ENCODE results near the gene SHB. TPM values are rescaled to one million over a fixed set of nuclear protein-coding genes. Genes with fewer than 3 reads are reported as not detected.

Gene SHB
- total RNA-seq, 1 experiment from 2014 or later: 12.2 TPM

DNA sequence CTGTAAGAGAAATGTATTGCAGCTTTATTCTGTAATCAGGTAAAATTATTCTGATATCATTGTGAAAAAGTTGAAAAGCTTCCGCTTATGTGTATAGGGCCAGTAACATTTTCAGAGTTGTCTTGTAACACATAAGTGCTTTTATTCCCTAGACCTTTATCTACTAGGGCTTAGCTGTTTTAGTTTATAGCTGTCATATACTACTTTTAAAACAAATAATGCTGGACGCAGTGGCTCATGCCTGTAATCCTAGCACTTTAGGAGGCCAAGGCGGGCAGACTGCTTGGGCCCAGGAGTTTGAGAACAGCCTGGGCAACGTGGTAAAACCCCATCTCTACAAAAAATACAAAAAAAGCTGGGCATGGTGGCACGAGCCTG is 198.2 kb downstream of the SHB start:
- Mint-ChIP-seq H3K36me3 (peaks cover 5% of the 10 kb centered on the region), H3K4me3 (no peak overlapping the region), H3K27ac (no peak overlapping the region), H3K4me1 (no peaks in the 10 kb centered on the region), H3K9me3 (peaks cover 6% of the 10 kb centered on the region), H3K27me3 (ENCODE audit: low read depth) (no peaks in the 10 kb centered on the region)
- ChIA-PET POLR2A (interaction anchor here (0.6 kb wide), 2 partner anchors 86 to 767 kb away, joined by 4 read pairs; no protein-coding TSS in a partner anchor), CTCF (interaction anchor here (0.8 kb wide), 1 partner anchor 522 kb away, joined by 3 read pairs; the partner anchor contains the start of gene ALDH1B1)
- TF ChIP-seq, protein P1, sequence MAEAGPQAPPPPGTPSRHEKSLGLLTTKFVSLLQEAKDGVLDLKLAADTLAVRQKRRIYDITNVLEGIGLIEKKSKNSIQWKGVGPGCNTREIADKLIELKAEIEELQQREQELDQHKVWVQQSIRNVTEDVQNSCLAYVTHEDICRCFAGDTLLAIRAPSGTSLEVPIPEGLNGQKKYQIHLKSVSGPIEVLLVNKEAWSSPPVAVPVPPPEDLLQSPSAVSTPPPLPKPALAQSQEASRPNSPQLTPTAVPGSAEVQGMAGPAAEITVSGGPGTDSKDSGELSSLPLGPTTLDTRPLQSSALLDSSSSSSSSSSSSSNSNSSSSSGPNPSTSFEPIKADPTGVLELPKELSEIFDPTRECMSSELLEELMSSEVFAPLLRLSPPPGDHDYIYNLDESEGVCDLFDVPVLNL (CRISPR knock-in tag; IDR thresholded peaks at IDR 0.05; ENCODE audit: borderline replicate concordance, low read depth): no peak
- TF ChIP-seq ZNF416 (CRISPR knock-in tag; IDR thresholded peaks at IDR 0.05) (no peak), ZNF121 (CRISPR knock-in tag; IDR thresholded peaks at IDR 0.05) (no peak), FOXK1 (CRISPR knock-in tag; IDR thresholded peaks at IDR 0.05) (no peak), TEAD1 (CRISPR knock-in tag; IDR thresholded peaks at IDR 0.05) (no peak), CREB1 (CRISPR knock-in tag; IDR thresholded peaks at IDR 0.05) (no peak), MYBL2 (CRISPR knock-in tag; IDR thresholded peaks at IDR 0.05) (no peak), ZNF317 (CRISPR knock-in tag; IDR thresholded peaks at IDR 0.05; ENCODE audit: borderline replicate concordance, low read depth) (no peak), SOX15 (CRISPR knock-in tag; IDR thresholded peaks at IDR 0.05) (no peak)
- TF ChIP-seq, protein P2, sequence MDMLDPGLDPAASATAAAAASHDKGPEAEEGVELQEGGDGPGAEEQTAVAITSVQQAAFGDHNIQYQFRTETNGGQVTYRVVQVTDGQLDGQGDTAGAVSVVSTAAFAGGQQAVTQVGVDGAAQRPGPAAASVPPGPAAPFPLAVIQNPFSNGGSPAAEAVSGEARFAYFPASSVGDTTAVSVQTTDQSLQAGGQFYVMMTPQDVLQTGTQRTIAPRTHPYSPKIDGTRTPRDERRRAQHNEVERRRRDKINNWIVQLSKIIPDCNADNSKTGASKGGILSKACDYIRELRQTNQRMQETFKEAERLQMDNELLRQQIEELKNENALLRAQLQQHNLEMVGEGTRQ (CRISPR knock-in tag; IDR thresholded peaks at IDR 0.05): no peak
- TF ChIP-seq, protein P3, sequence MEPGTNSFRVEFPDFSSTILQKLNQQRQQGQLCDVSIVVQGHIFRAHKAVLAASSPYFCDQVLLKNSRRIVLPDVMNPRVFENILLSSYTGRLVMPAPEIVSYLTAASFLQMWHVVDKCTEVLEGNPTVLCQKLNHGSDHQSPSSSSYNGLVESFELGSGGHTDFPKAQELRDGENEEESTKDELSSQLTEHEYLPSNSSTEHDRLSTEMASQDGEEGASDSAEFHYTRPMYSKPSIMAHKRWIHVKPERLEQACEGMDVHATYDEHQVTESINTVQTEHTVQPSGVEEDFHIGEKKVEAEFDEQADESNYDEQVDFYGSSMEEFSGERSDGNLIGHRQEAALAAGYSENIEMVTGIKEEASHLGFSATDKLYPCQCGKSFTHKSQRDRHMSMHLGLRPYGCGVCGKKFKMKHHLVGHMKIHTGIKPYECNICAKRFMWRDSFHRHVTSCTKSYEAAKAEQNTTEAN (CRISPR knock-in tag; IDR thresholded peaks at IDR 0.05): no peak
- ATAC-seq (no peak), DNase-seq (ENCODE audit: low spot score) (no peak)

DNA sequence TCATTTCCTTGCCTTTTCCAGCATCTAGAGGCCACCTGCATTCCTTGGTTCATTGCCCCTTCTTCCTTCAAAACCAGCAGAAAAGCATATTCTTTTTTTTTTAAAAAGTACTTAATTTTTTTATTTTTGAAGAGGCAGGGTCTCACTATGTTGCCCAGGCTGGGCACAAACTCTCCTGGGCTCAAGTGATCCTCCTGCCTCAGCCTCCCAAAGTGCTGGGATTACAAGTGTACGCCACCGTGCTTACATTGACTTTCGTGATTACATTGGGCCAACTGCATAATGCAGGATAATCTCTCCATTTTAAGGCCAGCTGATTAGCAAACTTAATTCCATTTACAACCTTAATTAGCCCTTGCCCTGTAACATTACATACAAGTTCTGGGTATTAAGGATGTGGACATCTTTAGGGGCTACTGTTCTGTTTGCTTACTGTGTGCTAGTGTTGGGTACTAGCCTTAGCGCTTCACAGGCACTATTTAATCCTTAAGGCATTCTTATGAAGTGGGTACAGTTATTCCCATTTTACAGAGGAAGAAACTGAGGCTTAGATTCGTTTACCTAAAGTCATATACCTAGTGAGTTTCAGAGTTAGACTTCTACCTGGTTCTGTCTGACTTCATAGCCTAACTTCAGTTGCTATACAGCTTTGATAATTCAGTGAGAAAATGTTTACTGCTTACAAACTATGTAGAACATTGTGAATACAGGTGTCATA is 198.8 kb downstream of the SHB start:
- CTCF ChIA-PET: interaction anchor here (0.8 kb wide), 1 partner anchor 523 kb away, joined by 3 read pairs; the partner anchor contains the start of gene ALDH1B1
- POLR2A ChIA-PET: interaction anchor here (0.6 kb wide), 1 partner anchor 85 kb away, joined by 4 read pairs; no protein-coding TSS in a partner anchor
- TF ChIP-seq, protein P4, sequence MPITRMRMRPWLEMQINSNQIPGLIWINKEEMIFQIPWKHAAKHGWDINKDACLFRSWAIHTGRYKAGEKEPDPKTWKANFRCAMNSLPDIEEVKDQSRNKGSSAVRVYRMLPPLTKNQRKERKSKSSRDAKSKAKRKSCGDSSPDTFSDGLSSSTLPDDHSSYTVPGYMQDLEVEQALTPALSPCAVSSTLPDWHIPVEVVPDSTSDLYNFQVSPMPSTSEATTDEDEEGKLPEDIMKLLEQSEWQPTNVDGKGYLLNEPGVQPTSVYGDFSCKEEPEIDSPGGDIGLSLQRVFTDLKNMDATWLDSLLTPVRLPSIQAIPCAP (CRISPR knock-in tag; IDR thresholded peaks at IDR 0.05): no peak
- TF ChIP-seq, protein P5, sequence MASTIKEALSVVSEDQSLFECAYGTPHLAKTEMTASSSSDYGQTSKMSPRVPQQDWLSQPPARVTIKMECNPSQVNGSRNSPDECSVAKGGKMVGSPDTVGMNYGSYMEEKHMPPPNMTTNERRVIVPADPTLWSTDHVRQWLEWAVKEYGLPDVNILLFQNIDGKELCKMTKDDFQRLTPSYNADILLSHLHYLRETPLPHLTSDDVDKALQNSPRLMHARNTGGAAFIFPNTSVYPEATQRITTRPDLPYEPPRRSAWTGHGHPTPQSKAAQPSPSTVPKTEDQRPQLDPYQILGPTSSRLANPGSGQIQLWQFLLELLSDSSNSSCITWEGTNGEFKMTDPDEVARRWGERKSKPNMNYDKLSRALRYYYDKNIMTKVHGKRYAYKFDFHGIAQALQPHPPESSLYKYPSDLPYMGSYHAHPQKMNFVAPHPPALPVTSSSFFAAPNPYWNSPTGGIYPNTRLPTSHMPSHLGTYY (CRISPR knock-in tag; IDR thresholded peaks at IDR 0.05): no peak
- TF ChIP-seq, protein P6, sequence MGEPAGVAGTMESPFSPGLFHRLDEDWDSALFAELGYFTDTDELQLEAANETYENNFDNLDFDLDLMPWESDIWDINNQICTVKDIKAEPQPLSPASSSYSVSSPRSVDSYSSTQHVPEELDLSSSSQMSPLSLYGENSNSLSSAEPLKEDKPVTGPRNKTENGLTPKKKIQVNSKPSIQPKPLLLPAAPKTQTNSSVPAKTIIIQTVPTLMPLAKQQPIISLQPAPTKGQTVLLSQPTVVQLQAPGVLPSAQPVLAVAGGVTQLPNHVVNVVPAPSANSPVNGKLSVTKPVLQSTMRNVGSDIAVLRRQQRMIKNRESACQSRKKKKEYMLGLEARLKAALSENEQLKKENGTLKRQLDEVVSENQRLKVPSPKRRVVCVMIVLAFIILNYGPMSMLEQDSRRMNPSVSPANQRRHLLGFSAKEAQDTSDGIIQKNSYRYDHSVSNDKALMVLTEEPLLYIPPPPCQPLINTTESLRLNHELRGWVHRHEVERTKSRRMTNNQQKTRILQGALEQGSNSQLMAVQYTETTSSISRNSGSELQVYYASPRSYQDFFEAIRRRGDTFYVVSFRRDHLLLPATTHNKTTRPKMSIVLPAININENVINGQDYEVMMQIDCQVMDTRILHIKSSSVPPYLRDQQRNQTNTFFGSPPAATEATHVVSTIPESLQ (CRISPR knock-in tag; IDR thresholded peaks at IDR 0.05): no peak
- no peak for TF ChIP-seq ZNF219 (CRISPR knock-in tag; IDR thresholded peaks at IDR 0.05; ENCODE audit: borderline replicate concordance)
- TF ChIP-seq, protein P2 (CRISPR knock-in tag; IDR thresholded peaks at IDR 0.05): no peak
- no peak for TF ChIP-seq ZNF138 (CRISPR knock-in tag; conservative IDR thresholded peaks at IDR 0.05)
- no peak for TF ChIP-seq GRHL2 (CRISPR knock-in tag; IDR thresholded peaks at IDR 0.05; ENCODE audit: insufficient replicate concordance, severe bottlenecking)
- TF ChIP-seq, protein P7, sequence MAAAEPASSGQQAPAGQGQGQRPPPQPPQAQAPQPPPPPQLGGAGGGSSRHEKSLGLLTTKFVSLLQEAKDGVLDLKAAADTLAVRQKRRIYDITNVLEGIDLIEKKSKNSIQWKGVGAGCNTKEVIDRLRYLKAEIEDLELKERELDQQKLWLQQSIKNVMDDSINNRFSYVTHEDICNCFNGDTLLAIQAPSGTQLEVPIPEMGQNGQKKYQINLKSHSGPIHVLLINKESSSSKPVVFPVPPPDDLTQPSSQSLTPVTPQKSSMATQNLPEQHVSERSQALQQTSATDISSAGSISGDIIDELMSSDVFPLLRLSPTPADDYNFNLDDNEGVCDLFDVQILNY (CRISPR knock-in tag; IDR thresholded peaks at IDR 0.05): no peak
- TF ChIP-seq KAT7 (CRISPR knock-in tag; IDR thresholded peaks at IDR 0.05; ENCODE audit: borderline replicate concordance): no peak
- TF ChIP-seq, protein P8, sequence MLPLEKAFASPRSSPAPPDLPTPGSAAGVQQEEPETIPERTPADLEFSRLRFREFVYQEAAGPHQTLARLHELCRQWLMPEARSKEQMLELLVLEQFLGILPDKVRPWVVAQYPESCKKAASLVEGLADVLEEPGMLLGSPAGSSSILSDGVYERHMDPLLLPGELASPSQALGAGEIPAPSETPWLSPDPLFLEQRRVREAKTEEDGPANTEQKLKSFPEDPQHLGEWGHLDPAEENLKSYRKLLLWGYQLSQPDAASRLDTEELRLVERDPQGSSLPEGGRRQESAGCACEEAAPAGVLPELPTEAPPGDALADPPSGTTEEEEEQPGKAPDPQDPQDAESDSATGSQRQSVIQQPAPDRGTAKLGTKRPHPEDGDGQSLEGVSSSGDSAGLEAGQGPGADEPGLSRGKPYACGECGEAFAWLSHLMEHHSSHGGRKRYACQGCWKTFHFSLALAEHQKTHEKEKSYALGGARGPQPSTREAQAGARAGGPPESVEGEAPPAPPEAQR (CRISPR knock-in tag; IDR thresholded peaks at IDR 0.05): no peak
- no peak for TF ChIP-seq FOXP1 (CRISPR knock-in tag; IDR thresholded peaks at IDR 0.05; ENCODE audit: borderline replicate concordance)
- no peak for TF ChIP-seq HMGA2 (CRISPR knock-in tag; IDR thresholded peaks at IDR 0.05)
- TF ChIP-seq IRF2 (CRISPR knock-in tag; IDR thresholded peaks at IDR 0.05; ENCODE audit: borderline replicate concordance, low read depth): no peak

More for the DNA sequence above, 198.8 kb downstream of the SHB start:
- Mint-ChIP-seq H3K4me3 (no peak overlapping the region), H3K9me3 (0 out of 2 replicates have a peak, but pooled peaks cover under 1% of the 10 kb centered on the region), H3K4me1 (no peaks in the 10 kb centered on the region), H3K27me3 (ENCODE audit: low read depth) (no peaks in the 10 kb centered on the region), H3K36me3 (no peaks in the 10 kb centered on the region), H3K27ac (no peak overlapping the region)
- ATAC-seq: no peak
- no peak for DNase-seq (ENCODE audit: low spot score)

Data from WTC11 (cell line).